ENCODE data around the gene SMTNL1. TPM values are rescaled to one million over a fixed set of nuclear protein-coding genes. Genes with fewer than 3 reads are reported as not detected.

SMTNL1 gene
- total RNA-seq, 1 donor from 2014 or later: 45.2 TPM

- TF ChIP-seq CTCF (IDR thresholded peaks at IDR 0.05; ENCODE audit: unreplicated experiment): no peak
- Mint-ChIP-seq H3K36me3 (ENCODE audit: low read depth, unreplicated experiment) (peaks cover 43% of the 10 kb centered on the region), H3K27ac (ENCODE audit: unreplicated experiment) (no peak overlapping the region), H3K27me3 (ENCODE audit: unreplicated experiment) (peaks cover 4% of the 10 kb centered on the region), H3K4me3 (ENCODE audit: unreplicated experiment) (no peak overlapping the region), H3K4me1 (ENCODE audit: unreplicated experiment) (no peaks in the 10 kb centered on the region), H3K9me3 (ENCODE audit: unreplicated experiment) (no peaks in the 10 kb centered on the region)
- no peak for DNase-seq (ENCODE audit: low spot score)
Observed at GRCh38 chr11:57551941-57552340, 14.5 kb downstream of the SMTNL1 start.

GRCh38 chr11:57552479-57552878 lies 15.1 kb downstream of the SMTNL1 start:
- Mint-ChIP-seq H3K4me3 (ENCODE audit: unreplicated experiment) (no peak overlapping the region), H3K27ac (ENCODE audit: unreplicated experiment) (no peak overlapping the region), H3K27me3 (ENCODE audit: unreplicated experiment) (peaks cover 4% of the 10 kb centered on the region), H3K4me1 (ENCODE audit: unreplicated experiment) (no peaks in the 10 kb centered on the region), H3K9me3 (ENCODE audit: unreplicated experiment) (no peaks in the 10 kb centered on the region), H3K36me3 (ENCODE audit: low read depth, unreplicated experiment) (peaks cover 47% of the 10 kb centered on the region)
- no peak for TF ChIP-seq CTCF (IDR thresholded peaks at IDR 0.05; ENCODE audit: unreplicated experiment)
- DNase-seq (ENCODE audit: low spot score): no peak

GRCh38 chr11:57555393-57555792 lies 18.0 kb downstream of the SMTNL1 start:
- no peak for DNase-seq (ENCODE audit: low spot score)
- H3K4me1 Mint-ChIP-seq (ENCODE audit: unreplicated experiment): no peaks in the 10 kb centered on the region

GRCh38 chr11:57556041-57556440 lies 18.6 kb downstream of the SMTNL1 start:
- peaks cover 1% of the 10 kb centered on the region for H3K27me3 Mint-ChIP-seq (ENCODE audit: unreplicated experiment)
- no peak overlapping the region for H3K27ac Mint-ChIP-seq (ENCODE audit: unreplicated experiment)
- H3K36me3 Mint-ChIP-seq (ENCODE audit: low read depth, unreplicated experiment): peaks cover 42% of the 10 kb centered on the region
- TF ChIP-seq CTCF (IDR thresholded peaks at IDR 0.05; ENCODE audit: unreplicated experiment): no peak
- no peak for DNase-seq (ENCODE audit: low spot score)
- H3K4me1 Mint-ChIP-seq (ENCODE audit: unreplicated experiment): no peaks in the 10 kb centered on the region
- no peaks in the 10 kb centered on the region for H3K9me3 Mint-ChIP-seq (ENCODE audit: unreplicated experiment)
- H3K4me3 Mint-ChIP-seq (ENCODE audit: unreplicated experiment): no peak overlapping the region

More at GRCh38 chr11:57555393-57555792, 18.0 kb downstream of the SMTNL1 start:
- Mint-ChIP-seq H3K4me3 (ENCODE audit: unreplicated experiment) (peak overlapping the region; percentile 17), H3K27ac (ENCODE audit: unreplicated experiment) (no peak overlapping the region), H3K27me3 (ENCODE audit: unreplicated experiment) (peaks cover 1% of the 10 kb centered on the region), H3K9me3 (ENCODE audit: unreplicated experiment) (no peaks in the 10 kb centered on the region), H3K36me3 (ENCODE audit: low read depth, unreplicated experiment) (peaks cover 42% of the 10 kb centered on the region)
- TF ChIP-seq CTCF (IDR thresholded peaks at IDR 0.05; ENCODE audit: unreplicated experiment): no peak

DNA sequence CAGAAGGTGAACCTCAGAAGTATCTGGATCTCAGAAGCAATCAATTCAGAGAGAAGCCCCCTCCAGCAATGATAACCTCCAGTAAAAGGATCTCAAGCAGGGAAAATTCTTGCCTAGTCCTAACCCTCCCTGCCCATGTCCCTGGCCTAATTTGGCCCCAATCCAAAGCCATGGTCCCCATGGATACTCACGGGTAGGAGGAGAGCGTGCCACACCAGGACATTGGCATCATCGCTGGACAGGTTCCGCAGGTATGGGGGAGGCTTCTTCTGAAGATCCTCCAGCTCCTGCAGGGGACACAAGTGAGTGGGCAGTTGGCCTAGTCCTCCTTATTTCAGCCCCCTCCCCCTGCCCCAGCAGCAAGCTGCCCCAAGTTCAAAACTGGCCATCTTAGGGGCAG lies 22.8 kb downstream of the SMTNL1 start:
- peaks cover 23% of the 10 kb centered on the region for H3K36me3 Mint-ChIP-seq (ENCODE audit: low read depth, unreplicated experiment)
- H3K27ac Mint-ChIP-seq (ENCODE audit: unreplicated experiment): no peak overlapping the region
- no peak for TF ChIP-seq CTCF (IDR thresholded peaks at IDR 0.05; ENCODE audit: unreplicated experiment)
- no peak overlapping the region for H3K4me3 Mint-ChIP-seq (ENCODE audit: unreplicated experiment)
- DNase-seq (ENCODE audit: low spot score): no peak
- H3K27me3 Mint-ChIP-seq (ENCODE audit: unreplicated experiment): no peaks in the 10 kb centered on the region
- H3K4me1 Mint-ChIP-seq (ENCODE audit: unreplicated experiment): no peaks in the 10 kb centered on the region
- H3K9me3 Mint-ChIP-seq (ENCODE audit: unreplicated experiment): no peaks in the 10 kb centered on the region

Data from endothelial cell (in vitro differentiated cells).